Tibial nerve (tissue), 4 donors: Measurements from ENCODE around the gene MAST3. TPM values are rescaled to one million over a fixed set of nuclear protein-coding genes. Genes with fewer than 3 reads are reported as not detected.
"Not testable (repeated sequence)": the region's sequence is repeated elsewhere in the genome, so short reads cannot be mapped to it uniquely, and the experiment has no call there.

ENCODE experiments used
- DNase-seq, 2 donors: peaks; one replicate each; pipeline ENCODE4 v3.0.0-alpha.2; 2019; ENCODE audit warnings: low spot score in 2 of 2
- H3K27ac ChIP-seq, 4 donors: fragments of 200-600 bp; sonication (generic) in 3 of 4; one replicate each; pipeline ENCODE4 v1.5.1; 2017 to 2019; ENCODE audit warnings: mild to moderate bottlenecking in 1 of 4
- H3K27me3 ChIP-seq, 2 donors: fragments of 200-600 bp; sonication (generic) in 1 of 2; one replicate each; pipeline versions ENCODE4 v1.5.1 to v1.6.0; 2017 to 2019
- H3K36me3 ChIP-seq, 3 donors: fragments of 200-600 bp; sonication (generic); one replicate each; pipeline ENCODE4 v1.5.1; 2018 to 2019
- H3K4me1 ChIP-seq, 4 donors: fragments of 200-600 bp; sonication (generic) in 3 of 4; one replicate each; pipeline ENCODE4 v1.5.1; 2017 to 2019
- H3K4me3 ChIP-seq, 4 donors: fragments of 200-600 bp; sonication (generic) in 3 of 4; one replicate each; pipeline ENCODE4 v1.5.1; 2017 to 2019; ENCODE audit warnings: mild to moderate bottlenecking in 1 of 4, moderate library complexity in 1 of 4
- H3K9me3 ChIP-seq, 4 donors: fragments of 200-600 bp; sonication (generic) in 3 of 4; one replicate each; pipeline ENCODE4 v1.5.1; 2017 to 2019
- EP300 ChIP-seq, 2 donors: sonication (generic); formaldehyde crosslinking; IDR thresholded peaks; one replicate each; pipeline ENCODE4 v1.6.1; 2017; ENCODE audit warnings: antibody characterized with exemption in 2 of 2, mild to moderate bottlenecking in 1 of 2
- POLR2A ChIP-seq, 2 donors: fragments of 450-650 bp; IDR thresholded peaks; one replicate each; pipeline ENCODE4 v1.6.1; 2017; ENCODE audit warnings: antibody characterized with exemption in 2 of 2, mild to moderate bottlenecking in 2 of 2, moderate library complexity in 2 of 2
- WGBS, 2 donors: methylation state at CpG; one replicate each; pipeline ENCODE4 v1.1.5; 2018; 5-methylcytosine and 5-hydroxymethylcytosine counted together
- total RNA-seq, 4 donors: library from RNA; depleted of rRNA; stranded (reverse); fragments of >200 nt; gene quantifications; one replicate each; pipeline ENCODE4 v1.1.0, GENCODE V29; 2016
- TF ChIP-seq, protein P1 (sequence below), 5 experiments: fragments of 200-600 bp in 3 of 5; fragments of 450-650 bp in 2 of 5; sonication (generic) in 3 of 5; IDR thresholded peaks; one replicate each; pipeline ENCODE4 v1.5.1; 2016 to 2019; ENCODE audit warnings: antibody characterized with exemption in 5 of 5, mild to moderate bottlenecking in 3 of 5, moderate library complexity in 2 of 5

MAST3 gene
- total RNA-seq, 4 donors from 2014 or later: 7.6 to 19.8 (median 10.0) TPM

GRCh38 chr19:18083929-18084684, 13.5 kb upstream of the MAST3 start:
- Histone ChIP-seq H3K4me1 (peaks cover 0 to 6% (median 0%) of the 10 kb centered on the region in 4 donors), H3K36me3 (no peaks in the 10 kb centered on the region), H3K4me3 (no peak overlapping the region), H3K9me3 (no peaks in the 10 kb centered on the region), H3K27ac (no peak overlapping the region), H3K27me3 (no peaks in the 10 kb centered on the region)
- DNase-seq: no peak
- TF ChIP-seq POLR2A (IDR thresholded peaks at IDR 0.05): no peak
- TF ChIP-seq, protein P1, sequence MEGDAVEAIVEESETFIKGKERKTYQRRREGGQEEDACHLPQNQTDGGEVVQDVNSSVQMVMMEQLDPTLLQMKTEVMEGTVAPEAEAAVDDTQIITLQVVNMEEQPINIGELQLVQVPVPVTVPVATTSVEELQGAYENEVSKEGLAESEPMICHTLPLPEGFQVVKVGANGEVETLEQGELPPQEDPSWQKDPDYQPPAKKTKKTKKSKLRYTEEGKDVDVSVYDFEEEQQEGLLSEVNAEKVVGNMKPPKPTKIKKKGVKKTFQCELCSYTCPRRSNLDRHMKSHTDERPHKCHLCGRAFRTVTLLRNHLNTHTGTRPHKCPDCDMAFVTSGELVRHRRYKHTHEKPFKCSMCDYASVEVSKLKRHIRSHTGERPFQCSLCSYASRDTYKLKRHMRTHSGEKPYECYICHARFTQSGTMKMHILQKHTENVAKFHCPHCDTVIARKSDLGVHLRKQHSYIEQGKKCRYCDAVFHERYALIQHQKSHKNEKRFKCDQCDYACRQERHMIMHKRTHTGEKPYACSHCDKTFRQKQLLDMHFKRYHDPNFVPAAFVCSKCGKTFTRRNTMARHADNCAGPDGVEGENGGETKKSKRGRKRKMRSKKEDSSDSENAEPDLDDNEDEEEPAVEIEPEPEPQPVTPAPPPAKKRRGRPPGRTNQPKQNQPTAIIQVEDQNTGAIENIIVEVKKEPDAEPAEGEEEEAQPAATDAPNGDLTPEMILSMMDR (IDR thresholded peaks at IDR 0.05): no peak
- TF ChIP-seq EP300 (IDR thresholded peaks at IDR 0.05): no peak
- 79 to 90% methylated on average over 8 of the region's 8 CpGs for WGBS, 2 donors

- Histone ChIP-seq H3K4me1 (peaks cover 0 to 23% (median 16%) of the 10 kb centered on the region in 4 donors), H3K36me3 (no peaks in the 10 kb centered on the region), H3K9me3 (no peaks in the 10 kb centered on the region), H3K27me3 (no peaks in the 10 kb centered on the region), H3K4me3 (peak overlapping the region in 1 of 4 donors; percentile 42), H3K27ac (no peak overlapping the region)
- DNase-seq: no peak
- 80 to 82% methylated on average over 8 of the region's 8 CpGs for WGBS, 2 donors
- TF ChIP-seq, protein P1 (IDR thresholded peaks at IDR 0.05): no peak
- no peak for TF ChIP-seq EP300 (IDR thresholded peaks at IDR 0.05)
- no peak for TF ChIP-seq POLR2A (IDR thresholded peaks at IDR 0.05)
These were observed 11.7 kb upstream of the MAST3 start for GRCh38 chr19:18085702-18086457.

- DNase-seq: no peak
- WGBS, 2 donors: 39 to 50% methylated on average over 11 to 12 of the region's 12 CpGs
- no peaks in the 10 kb centered on the region for H3K27me3 ChIP-seq
- H3K4me1 ChIP-seq: peaks cover 0 to 29% (median 19%) of the 10 kb centered on the region in 4 donors
- H3K4me3 ChIP-seq: peak within 1 kb of the TSS in 2 of 4 donors; percentile 42 to 45
- TF ChIP-seq, protein P1 (IDR thresholded peaks at IDR 0.05): no peak
- no peak for TF ChIP-seq POLR2A (IDR thresholded peaks at IDR 0.05)
- TF ChIP-seq EP300 (IDR thresholded peaks at IDR 0.05): no peak
- H3K36me3 ChIP-seq: no peaks in the 10 kb centered on the region
- H3K27ac ChIP-seq: peak within 1 kb of the TSS in 3 of 4 donors; percentile 70 to 91 (median 72)
- H3K9me3 ChIP-seq: no peaks in the 10 kb centered on the region
These were observed 10.9 kb upstream of the MAST3 start, which contains the start of gene IL12RB1 for GRCh38 chr19:18086590-18087138. TSS of gene IL12RB1 (minus strand) at chr19:18086934. CDS start at chr19:18086823, 111 bp downstream.

DNA sequence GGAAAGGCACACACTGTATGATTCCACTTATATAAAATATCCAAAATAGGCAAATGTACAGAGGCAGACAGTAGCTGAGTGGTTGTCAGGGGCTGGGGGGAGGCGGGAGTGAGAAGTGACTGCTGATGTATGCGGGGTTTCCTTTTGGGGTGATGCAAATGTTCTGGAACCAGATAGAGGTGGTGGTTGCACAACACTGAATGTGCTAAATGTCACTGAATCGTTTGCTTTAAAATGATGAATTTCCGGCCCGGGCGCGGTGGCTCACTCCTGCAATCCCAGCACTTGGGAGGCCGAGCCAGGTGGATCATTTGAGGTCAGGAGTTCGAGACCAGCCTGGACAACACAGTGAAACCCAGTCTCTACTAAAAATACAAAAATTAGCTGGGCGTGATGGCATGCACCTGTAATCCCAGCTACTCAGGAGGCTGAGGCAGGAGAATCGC, 8.5 kb upstream of the MAST3 start:
- not testable (repeated sequence) for H3K27me3 ChIP-seq, H3K9me3 ChIP-seq, H3K4me3 ChIP-seq, H3K36me3 ChIP-seq
- DNase-seq: peak in 1 of 2 donors; percentile 56
- 42 to 50% methylated on average over 11 of the region's 11 CpGs for WGBS, 2 donors
- peak overlapping the region in 3 of 4 donors; percentile 76 to 91 (median 80) for H3K27ac ChIP-seq
- peak in 1 of 2 donors; percentile 49 for TF ChIP-seq EP300 (IDR thresholded peaks at IDR 0.05)
- H3K4me1 ChIP-seq: peaks cover 0 to 29% (median 19%) of the 10 kb centered on the region in 4 donors

GRCh38 chr19:18089726-18090125, 7.9 kb upstream of the MAST3 start:
- Histone ChIP-seq H3K27me3 (no peaks in the 10 kb centered on the region), H3K9me3 (no peaks in the 10 kb centered on the region), H3K36me3 (no peaks in the 10 kb centered on the region), H3K4me1 (peaks cover 0 to 29% (median 19%) of the 10 kb centered on the region in 4 donors), H3K27ac (peak overlapping the region; percentile 5 to 91 (median 78)), H3K4me3 (no peak overlapping the region)
- TF ChIP-seq POLR2A (IDR thresholded peaks at IDR 0.05): no peak
- no peak for TF ChIP-seq EP300 (IDR thresholded peaks at IDR 0.05)
- DNase-seq: no peak
- 53 to 65% methylated on average over 5 of the region's 5 CpGs for WGBS, 2 donors
